HG02884 (cell line): ENCODE results near the gene EVC2.

ENCODE experiments used
- ATAC-seq: cut with Tn5 transposase; IDR thresholded peaks from one replicate; pipeline ENCODE4 v1.9.1; 2021; ENCODE audit warnings: mild to moderate bottlenecking, moderate library complexity; ENCODE audit not compliant: unreplicated experiment

EVC2 gene

GRCh38 chr4:5708449-5709206 lies at the start of gene EVC2:
EVC2 (minus strand) TSS chr4:5708559; CDS start chr4:5708513, 46 bp downstream.
- no peak for ATAC-seq

- ATAC-seq: no peak
Observed at GRCh38 chr4:5757954-5758353, 49.6 kb upstream of the EVC2 start.

- ATAC-seq: no peak
Observed at GRCh38 chr4:5757536-5757935, 49.2 kb upstream of the EVC2 start.

- no peak for ATAC-seq
Observed at GRCh38 chr4:5757091-5757490, 48.7 kb upstream of the EVC2 start.

GRCh38 chr4:5756271-5756670 lies 47.9 kb upstream of the EVC2 start:
- ATAC-seq: no peak

GRCh38 chr4:5755679-5756078 lies 47.3 kb upstream of the EVC2 start:
- no peak for ATAC-seq

GRCh38 chr4:5755161-5755560 lies 46.8 kb upstream of the EVC2 start:
- no peak for ATAC-seq

GRCh38 chr4:5754529-5754881 lies 46.1 kb upstream of the EVC2 start:
- no peak for ATAC-seq

- no peak for ATAC-seq
Observed at GRCh38 chr4:5753766-5754528, 45.6 kb upstream of the EVC2 start.

GRCh38 chr4:5753366-5753765 lies 45.0 kb upstream of the EVC2 start:
- no peak for ATAC-seq

- ATAC-seq: no peak
Observed at GRCh38 chr4:5752376-5753184, 44.2 kb upstream of the EVC2 start.

- ATAC-seq: no peak
Observed at GRCh38 chr4:5751666-5752375, 43.5 kb upstream of the EVC2 start.

- no peak for ATAC-seq
Observed at GRCh38 chr4:5750946-5751665, 42.7 kb upstream of the EVC2 start.

GRCh38 chr4:5750052-5750945 lies 41.9 kb upstream of the EVC2 start:
- no peak for ATAC-seq

GRCh38 chr4:5749568-5749967 lies 41.2 kb upstream of the EVC2 start:
- ATAC-seq: no peak

GRCh38 chr4:5747738-5748375 lies 39.5 kb upstream of the EVC2 start:
- no peak for ATAC-seq

- no peak for ATAC-seq
Observed at GRCh38 chr4:5746829-5747737, 38.7 kb upstream of the EVC2 start.

GRCh38 chr4:5746250-5746649 lies 37.9 kb upstream of the EVC2 start:
- ATAC-seq: no peak
